ENCODE data around the gene KLK11. TPM values are rescaled to one million over a fixed set of nuclear protein-coding genes. Genes with fewer than 3 reads are reported as not detected.

Gene KLK11
- total RNA-seq, 4 donors from 2014 or later = 219 to 420 (median 258) TPM

- 44 to 62% methylated on average over 38 to 42 of the region's 42 CpGs for WGBS, 2 donors
- no peak overlapping the region for H3K4me3 ChIP-seq (ENCODE audit: low read depth, poor library complexity, severe bottlenecking)
- DNase-seq (ENCODE audit: low spot score in 2 of 2) = peak in 1 of 2 donors; percentile 82
- no peak for TF ChIP-seq CTCF (IDR thresholded peaks at IDR 0.05)
- no peak for TF ChIP-seq POLR2A (IDR thresholded peaks at IDR 0.05)
- intact Hi-C loops (cut with DNase I; ENCODE audit: low total_unique reads) = no loop called here
Observed at GRCh38 chr19:51002542-51003311, 23.7 kb downstream of the KLK11 start.

GRCh38 chr19:51002089-51002532, 24.3 kb downstream of the KLK11 start:
- no peak overlapping the region for H3K4me3 ChIP-seq (ENCODE audit: low read depth, poor library complexity, severe bottlenecking)
- intact Hi-C loops (cut with DNase I; ENCODE audit: low total_unique reads) = no loop called here
- TF ChIP-seq CTCF (IDR thresholded peaks at IDR 0.05) (no peak), POLR2A (IDR thresholded peaks at IDR 0.05) (no peak)
- WGBS, 2 donors = 27 to 39% methylated on average over 12 of the region's 12 CpGs
- DNase-seq (ENCODE audit: low spot score in 2 of 2) = no peak

- TF ChIP-seq POLR2A (IDR thresholded peaks at IDR 0.05) (no peak), CTCF (IDR thresholded peaks at IDR 0.05) (no peak)
- intact Hi-C loops (cut with DNase I; ENCODE audit: low total_unique reads) = no loop called here
Observed at GRCh38 chr19:51001515-51001914, 24.9 kb downstream of the KLK11 start, which contains the start of gene KLK8. Gene KLK8, minus strand, starts transcription at chr19:51001604. Its CDS starts 437 bp downstream, at chr19:51001167.

DNA sequence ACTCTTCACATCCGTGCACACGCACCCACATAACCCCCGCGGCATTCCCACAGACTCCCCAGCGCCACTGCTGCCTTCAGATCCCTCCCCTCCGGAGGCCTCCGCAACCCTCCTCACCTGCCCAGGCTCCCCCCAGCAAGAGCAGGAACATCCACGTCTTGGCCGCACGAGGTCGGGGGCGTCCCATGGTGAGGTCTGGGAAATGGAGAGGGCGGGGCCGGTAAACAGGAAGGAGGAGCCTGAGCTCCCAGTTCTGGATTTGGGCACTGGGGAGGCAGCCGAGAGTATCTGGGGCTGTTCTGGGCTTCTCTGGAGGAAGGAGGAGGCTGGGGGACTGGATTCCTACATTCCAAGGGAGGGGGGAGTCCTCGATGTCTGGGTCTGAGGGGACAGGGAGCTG, 25.4 kb downstream of the KLK11 start:
- TF ChIP-seq CTCF (IDR thresholded peaks at IDR 0.05) = no peak
- TF ChIP-seq POLR2A (IDR thresholded peaks at IDR 0.05) = no peak
- WGBS, 2 donors = 23 to 25% methylated on average over 16 of the region's 16 CpGs
- H3K4me3 ChIP-seq (ENCODE audit: low read depth, poor library complexity, severe bottlenecking) = no peak overlapping the region
- intact Hi-C loops (cut with DNase I; ENCODE audit: low total_unique reads) = no loop called here
- no peak for DNase-seq (ENCODE audit: low spot score in 2 of 2)

More at GRCh38 chr19:51001515-51001914, 24.9 kb downstream of the KLK11 start, which contains the start of gene KLK8:
- H3K4me3 ChIP-seq (ENCODE audit: low read depth, poor library complexity, severe bottlenecking) = no peak within 1 kb of the TSS
- DNase-seq (ENCODE audit: low spot score in 2 of 2) = no peak
- 19 to 29% methylated on average over 7 of the region's 7 CpGs for WGBS, 2 donors

GRCh38 chr19:51000426-51000825, 26.0 kb downstream of the KLK11 start:
- intact Hi-C loops (cut with DNase I; ENCODE audit: low total_unique reads) = no loop called here
- TF ChIP-seq CTCF (IDR thresholded peaks at IDR 0.05) (no peak), POLR2A (IDR thresholded peaks at IDR 0.05) (no peak)
- WGBS, 2 donors = 70 to 85% methylated on average over 9 to 10 of the region's 10 CpGs
- no peak overlapping the region for H3K4me3 ChIP-seq (ENCODE audit: low read depth, poor library complexity, severe bottlenecking)
- no peak for DNase-seq (ENCODE audit: low spot score in 2 of 2)
